GM18867 (cell line): ENCODE results near the gene PREX1.
"Not testable (repeated sequence)": the region's sequence is repeated elsewhere in the genome, so short reads cannot be mapped to it uniquely, and the experiment has no call there.

Experiments used
- ATAC-seq: cut with Tn5 transposase; IDR thresholded peaks from one replicate; pipeline ENCODE4 v1.9.1; 2021; ENCODE audit warnings: mild to moderate bottlenecking, moderate library complexity; ENCODE audit not compliant: unreplicated experiment

Gene PREX1

DNA sequence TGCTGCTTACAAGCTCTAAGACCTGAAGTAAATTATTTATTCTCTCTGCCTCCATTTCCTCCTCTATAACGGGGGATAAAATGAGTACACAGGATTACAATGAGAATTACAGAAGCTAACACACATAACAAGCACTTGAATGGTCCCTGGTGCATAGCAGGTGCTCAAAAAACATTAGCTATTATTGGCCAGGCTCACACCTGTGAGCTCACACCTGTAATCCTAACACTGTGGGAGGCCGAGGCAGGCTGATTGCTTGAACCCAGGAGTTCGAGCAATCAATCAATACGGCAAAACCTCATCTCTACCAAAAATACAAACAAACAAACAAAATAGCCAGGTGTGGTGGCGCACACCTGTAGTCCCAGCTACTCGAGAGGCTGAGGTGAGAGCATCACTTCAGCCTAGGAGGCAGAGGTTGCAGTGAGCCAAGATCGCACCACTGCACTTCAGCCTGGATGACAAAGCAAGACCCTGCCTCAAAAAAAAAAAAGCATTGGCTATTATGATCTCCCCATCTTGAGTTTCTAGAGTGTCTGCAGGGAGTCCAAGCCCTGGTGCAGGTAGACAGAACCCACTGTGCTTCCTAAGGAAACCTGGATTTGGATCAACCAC is 68.1 kb downstream of the PREX1 start:
- no peak for ATAC-seq

DNA sequence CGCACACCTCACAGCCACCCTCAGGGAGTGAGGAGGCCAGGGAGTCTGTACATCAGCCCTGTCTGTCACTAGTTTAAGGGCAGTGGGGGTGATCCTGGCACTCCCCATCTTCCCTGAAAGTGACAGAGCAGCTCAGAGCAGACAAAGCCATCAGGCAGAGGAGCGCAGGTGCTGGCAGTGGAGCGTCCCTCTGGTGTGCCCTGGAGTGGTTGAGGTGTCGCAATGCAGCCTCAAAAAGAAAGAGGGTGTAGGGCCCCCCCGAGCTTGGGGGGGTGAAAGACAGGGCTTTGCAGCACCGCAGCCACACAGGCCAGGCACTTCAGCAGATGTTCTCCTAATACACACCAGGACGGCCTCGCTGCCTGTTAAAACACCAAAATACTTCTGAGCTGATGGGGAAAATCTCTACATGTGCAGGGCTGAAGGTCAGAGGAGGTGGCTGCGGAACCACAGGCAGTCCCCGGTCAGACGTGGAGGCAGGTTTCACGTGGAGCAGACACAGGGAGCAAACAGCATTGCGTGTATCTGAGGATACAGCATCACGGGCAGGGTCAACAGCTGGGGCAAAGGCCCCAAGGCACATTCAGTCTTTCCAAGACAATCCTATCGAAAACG is 69.5 kb downstream of the PREX1 start:
- no peak for ATAC-seq

DNA sequence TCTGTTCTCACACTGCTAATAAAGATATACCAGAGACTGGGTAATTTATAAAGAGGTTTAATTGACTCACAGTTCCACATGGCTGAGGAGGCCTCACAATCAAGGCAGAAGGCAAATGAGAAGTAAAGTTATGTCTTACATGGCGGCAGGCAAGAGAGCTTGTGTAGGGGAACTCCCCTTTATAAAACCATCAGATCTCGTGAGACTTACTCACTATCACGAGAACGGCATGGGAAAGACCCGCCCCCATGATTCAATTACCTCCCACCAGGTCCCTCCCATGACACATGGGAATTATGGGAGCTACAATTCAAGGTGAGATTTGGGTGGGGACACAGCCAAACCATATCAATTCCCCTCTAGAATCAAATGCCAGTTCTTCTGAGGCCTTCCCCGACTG is 71.0 kb downstream of the PREX1 start:
- ATAC-seq, result not testable (repeated sequence)

DNA sequence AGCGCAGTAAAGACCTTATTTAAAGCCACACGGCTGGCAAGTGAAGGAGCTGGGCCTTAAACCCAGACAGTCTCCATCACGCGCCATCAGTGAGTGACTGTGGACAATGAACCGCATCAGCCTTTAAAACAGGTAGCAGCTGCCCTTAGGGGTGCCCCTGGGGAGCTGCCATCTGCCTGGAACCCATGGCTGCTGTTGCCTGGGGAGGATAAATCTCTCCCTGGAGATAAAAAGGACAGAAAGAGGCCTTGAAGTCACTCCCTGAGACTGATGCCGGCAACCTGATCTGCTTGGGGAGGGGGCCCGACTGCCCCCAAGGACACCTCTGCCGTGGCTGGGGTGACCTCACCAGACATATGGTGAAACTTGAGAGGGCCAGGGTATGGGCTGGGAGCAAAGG is 73.5 kb downstream of the PREX1 start:
- ATAC-seq, result no peak

DNA sequence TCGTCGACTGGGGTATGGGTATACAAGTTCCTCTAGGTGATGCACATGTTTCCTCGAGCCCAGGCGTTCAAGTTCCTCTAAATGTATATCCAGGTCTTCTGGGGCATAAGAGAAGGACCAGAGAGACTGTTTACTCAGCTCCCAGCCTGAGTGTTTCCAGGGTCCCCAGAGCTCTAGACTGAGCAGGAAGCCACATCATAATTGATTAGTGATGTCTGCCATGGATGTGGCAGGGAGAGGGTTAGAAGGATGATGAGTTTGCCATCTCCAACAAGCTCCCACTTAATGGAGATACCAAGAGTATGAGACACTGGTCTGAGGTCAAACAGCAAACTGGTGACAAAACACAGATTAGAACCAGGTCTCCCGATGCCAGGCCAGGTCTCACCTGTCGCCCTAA is 74.8 kb downstream of the PREX1 start:
- ATAC-seq, result no peak

DNA sequence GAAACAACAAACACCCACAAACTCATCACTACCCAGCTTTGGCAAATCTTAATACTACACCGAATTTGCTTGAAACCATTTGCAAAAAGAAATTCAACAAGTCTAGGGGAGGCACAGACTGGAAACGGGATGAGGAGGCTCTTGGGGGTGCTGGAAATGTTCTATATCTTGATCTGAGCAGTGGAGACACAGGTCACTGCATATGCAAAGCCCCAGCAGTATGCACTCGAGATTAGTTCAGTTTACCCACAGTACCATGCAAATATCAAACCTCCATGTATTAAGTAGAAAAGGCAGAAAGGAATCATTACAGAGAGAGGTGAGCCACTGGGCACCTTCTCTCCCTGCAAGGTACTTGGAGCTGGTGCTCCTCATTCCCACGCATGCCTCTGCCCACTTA is 75.9 kb downstream of the PREX1 start:
- no peak for ATAC-seq

DNA sequence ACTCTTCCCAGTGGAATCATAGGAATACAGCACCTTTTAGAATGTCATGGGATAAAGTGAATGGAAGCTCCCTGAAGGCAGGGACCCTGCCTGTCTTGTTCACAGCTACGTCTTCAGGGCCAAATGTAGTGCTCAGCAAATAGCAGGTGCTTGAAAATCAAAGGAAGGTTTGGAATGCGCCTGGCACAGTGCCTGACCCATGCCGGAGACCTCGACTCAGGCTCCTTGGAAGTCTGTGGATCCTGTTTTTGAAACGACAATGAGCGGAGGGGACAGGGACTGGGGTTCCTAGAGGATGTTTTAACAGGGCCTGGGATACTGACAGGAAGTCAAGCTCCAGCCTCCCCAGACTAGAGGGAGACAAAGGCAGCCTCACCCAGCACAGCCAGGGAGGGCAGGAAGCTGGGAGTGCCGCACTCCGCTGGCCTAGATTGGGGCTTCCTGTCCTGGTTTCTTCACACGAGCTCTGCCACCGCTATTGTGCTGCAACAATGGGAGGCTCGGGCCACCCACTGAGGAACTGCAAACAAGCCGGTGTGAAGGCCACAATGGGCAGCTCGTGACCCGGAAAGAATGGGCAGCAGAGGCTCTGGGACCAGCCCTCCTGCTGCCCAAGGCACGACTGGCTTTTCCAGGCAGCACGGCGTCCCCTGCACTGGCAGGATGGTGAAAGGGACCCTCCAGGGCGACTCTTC is 76.7 kb downstream of the PREX1 start:
- no peak for ATAC-seq

DNA sequence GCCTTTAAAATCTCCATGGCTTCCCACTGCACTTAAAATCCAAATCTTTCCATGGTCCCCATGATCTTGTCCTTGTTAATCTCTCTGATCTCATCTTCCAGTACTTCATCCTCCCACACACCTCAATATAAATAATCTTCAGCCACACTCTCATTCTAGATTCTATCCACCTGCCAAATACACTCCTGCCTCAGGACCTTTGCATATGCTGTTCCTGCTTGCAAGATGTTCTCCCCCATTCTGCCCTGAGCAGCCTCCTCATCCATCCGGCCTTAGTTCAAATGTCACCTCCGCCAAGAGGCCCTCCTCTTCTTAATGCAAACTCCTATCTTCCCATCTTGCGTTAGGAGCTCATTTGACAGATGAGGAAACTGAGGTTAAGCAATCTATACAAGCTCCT is 77.4 kb downstream of the PREX1 start:
- ATAC-seq, result no peak

DNA sequence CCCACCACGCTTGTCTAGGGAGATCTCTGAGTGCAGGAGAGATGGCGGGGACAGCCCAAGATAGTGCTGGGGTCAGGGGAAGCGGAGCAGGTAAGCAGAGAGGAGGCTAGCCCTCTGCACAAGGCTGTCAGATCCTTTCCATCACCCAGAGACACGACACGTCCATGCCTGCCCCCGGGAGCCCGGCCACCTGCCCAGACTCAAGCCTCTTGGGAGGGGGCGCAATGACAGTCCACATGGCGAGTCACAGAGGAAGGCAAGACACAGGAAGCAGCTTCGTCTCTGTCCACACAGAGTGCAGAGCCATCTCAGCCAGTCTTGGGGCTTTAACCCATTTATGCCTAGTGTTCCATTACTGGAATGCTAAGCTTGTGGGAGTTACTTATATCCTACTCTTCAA is 78.4 kb downstream of the PREX1 start:
- no peak for ATAC-seq

DNA sequence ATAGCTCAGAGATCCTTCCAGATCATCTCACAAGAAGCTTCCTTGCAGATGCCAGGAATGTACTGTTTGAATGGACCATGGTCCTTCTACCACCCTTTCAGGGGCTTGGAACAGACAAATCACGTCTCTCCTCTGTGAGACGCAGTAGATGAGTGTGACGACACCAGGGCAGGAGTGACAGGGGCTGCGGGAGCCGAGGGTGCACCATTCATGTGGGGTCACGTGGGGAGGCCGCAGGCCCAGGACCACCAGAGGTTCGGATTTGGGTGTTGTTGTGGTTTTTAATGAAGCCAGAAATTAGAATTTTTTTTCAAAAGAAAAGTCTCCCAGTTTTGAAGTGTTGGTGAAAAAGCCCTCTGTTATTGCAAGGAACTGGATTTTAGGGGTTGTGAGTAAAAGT is 79.2 kb downstream of the PREX1 start:
- ATAC-seq, result no peak

DNA sequence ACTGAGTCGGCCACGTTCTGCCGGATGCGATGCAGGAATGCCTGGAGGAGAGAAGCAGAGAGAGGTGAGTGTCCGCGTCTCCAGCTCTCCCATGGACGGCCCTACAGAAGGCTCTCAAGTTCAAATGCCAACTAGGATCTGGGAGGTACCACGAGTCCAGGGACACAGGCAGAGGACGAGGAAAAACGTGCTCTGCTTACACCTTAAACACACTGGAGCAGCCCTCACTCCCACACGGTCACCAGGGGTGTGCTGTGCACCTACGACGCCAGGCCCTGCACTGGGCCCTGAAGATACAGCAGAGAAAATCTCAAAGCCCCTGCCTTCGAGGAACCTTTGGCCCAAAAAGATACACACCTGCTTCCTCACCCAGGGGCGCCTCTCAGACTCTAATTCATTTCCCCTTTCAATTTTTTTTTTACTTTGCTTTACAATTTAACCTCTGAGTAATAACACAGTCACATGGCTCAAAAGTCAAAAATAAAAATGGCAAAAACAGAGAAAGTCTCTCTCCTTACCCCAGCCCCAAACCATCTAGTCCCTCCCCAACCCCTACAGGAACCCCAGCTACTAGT is 79.9 kb downstream of the PREX1 start:
- no peak for ATAC-seq

DNA sequence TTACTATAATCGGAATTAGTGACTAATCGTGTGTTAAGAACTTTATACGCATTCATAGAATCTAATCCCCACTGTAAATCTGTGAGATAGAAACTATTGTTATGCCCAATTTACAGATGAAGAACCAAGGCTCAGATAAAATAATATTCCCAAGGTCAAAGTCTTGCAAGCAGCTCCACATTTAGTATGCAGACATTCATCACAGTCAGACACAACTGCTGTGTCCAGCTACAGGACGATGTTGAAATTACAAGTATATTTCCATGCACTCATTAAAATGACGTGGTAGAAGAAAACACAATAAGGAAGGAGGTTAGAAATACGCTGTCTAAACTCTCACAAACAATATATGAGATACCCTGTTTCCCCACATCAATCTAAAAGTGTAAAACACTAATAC is 82.5 kb downstream of the PREX1 start:
- no peak for ATAC-seq

DNA sequence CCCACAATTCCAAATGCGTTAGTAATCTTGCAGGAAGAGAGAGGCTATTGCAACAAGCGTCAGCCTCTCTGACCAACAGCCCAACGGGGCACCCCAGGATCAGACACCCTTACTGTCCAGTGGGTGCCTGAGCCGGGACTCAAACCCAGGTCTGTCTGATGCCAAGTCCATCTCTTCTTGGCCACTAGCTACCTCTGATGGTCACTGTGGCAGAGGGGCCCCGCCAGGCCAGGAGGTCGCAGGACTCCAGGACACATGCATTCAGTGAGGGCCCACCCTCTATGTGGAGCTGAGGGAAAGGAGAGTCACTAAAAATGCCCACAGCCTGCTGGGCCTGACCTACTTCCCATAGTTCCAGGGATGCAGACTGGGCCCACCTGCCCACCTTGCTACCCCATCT is 83.3 kb downstream of the PREX1 start:
- ATAC-seq, result no peak

DNA sequence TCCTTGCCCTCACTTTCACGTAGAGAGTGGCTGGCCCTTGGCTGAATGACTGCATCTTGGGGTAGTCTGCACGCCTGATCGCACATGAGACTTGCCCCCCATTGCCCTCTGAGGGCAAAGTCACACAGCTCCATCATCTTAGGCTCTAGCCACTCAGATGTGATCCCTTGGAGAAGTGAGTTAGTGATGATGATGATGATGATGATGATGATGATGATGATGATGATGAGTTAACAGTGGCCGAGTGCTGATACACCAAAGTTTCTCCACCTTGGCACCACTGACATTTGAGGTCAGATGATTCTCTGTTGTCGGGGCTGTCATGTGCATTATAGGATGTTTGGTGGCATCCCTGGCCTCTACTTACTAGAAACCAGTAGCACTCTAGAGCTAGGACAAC is 84.0 kb downstream of the PREX1 start:
- no peak for ATAC-seq

DNA sequence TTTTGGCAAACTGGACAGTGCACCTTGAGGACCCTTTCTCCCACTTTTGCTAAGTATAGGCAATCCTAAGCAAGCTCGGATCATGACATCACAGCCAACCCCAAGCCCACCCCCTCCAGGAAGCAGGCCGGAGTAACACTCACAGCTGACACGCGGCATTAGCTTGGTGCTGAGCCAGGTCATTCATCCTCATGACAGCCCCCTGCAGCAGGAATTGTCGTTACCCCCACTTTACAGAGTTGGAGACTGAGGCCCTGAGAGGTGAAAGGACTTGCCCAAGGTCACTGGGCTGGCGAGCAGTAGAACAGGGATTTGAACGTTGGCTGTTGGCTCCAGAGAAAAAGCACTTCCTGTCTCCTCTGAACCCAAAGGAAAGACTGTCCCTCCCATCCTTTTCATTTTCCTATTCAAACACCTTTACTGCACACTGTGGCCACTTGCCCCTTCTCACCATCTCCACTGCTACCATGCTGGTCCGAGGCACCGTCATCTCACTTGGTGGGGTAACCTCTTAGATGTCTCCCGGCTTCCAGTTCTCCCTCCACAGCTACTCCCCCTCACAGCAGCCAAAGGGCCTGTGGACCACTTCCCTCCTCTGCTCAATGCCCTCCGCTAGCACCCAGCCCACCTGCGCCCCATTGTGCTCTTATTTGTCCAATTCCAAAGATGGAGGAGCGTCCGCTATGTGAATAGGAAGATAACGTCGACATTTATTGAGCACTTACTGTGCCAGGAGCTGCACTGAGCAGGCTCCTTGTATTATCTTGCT is 84.7 kb downstream of the PREX1 start:
- no peak for ATAC-seq

DNA sequence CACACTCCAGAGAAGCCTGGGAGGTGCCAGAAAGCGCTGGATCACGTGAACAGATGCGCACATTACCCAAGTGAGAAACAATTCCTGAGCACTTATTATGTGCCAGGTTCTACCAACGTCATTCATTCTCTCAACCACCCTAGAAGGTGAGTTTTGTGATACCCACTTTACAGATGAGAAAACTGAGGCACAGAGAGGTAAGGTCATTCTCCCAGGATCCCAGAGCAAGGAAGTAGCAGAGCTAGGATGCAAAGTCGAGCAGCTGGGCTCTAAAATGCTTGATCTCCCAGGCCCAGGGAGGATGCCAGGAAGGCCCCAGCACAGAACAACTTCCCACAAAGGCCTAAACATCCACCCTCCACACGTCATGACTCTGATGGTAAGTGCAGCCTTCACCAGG is 85.6 kb downstream of the PREX1 start:
- no peak for ATAC-seq

DNA sequence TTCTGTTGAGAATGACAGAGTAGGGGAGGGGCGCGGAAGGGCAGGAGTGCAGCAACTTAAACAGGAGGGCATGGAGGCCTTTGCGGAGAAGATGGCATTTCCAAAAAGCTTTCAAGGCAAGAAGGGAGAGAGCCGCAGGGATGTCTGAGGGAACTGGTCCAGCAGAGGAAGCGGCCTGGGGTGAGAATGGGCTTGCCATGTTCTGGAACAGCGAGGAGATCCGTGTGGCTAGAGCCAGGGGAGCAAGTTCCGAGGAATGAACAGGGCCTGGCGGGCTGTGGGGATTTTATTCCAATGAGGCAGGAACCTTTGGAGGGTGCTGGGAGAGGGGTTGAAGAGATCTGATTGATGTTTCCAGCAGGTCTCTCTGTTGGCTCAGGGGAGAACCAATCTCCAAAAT is 86.1 kb downstream of the PREX1 start:
- no peak for ATAC-seq

DNA sequence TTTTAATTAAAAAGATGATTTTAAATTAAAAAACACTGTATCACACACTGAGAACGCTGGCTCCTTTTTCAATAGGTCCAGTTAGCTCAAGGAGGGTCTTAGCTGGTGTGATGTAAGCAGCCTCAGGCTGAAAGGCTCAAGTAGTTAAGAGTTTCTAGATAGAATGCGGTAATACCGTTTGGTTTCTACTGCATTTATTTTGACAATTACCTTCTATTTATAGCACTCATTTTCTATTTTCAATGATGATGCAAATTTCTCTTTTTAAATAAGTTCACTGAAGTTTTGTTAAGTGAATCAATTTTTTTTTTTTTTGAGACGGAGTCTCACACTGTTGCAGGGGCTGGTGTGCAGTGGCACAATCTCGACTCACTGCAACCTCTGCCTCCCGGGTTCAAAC is 87.1 kb downstream of the PREX1 start:
- peak; percentile 38 for ATAC-seq

DNA sequence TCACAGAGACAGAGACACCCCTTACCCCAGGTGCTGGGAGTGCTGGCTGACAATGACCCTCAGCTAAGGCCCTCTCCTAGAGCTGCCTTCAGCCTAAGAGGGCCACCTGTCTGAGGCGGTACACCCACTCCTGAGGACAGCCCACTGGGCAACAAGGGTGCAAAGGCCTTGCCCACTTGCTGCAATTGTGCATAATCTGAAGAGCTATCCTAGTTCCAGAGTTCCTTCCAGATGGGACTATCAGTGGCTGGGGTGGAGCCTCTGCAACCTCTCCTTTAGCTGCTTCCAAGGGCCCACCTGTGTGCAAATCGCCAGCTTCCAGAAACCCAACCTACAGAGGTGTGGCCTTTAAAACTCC is 87.5 kb downstream of the PREX1 start:
- ATAC-seq, result peak; percentile 15

DNA sequence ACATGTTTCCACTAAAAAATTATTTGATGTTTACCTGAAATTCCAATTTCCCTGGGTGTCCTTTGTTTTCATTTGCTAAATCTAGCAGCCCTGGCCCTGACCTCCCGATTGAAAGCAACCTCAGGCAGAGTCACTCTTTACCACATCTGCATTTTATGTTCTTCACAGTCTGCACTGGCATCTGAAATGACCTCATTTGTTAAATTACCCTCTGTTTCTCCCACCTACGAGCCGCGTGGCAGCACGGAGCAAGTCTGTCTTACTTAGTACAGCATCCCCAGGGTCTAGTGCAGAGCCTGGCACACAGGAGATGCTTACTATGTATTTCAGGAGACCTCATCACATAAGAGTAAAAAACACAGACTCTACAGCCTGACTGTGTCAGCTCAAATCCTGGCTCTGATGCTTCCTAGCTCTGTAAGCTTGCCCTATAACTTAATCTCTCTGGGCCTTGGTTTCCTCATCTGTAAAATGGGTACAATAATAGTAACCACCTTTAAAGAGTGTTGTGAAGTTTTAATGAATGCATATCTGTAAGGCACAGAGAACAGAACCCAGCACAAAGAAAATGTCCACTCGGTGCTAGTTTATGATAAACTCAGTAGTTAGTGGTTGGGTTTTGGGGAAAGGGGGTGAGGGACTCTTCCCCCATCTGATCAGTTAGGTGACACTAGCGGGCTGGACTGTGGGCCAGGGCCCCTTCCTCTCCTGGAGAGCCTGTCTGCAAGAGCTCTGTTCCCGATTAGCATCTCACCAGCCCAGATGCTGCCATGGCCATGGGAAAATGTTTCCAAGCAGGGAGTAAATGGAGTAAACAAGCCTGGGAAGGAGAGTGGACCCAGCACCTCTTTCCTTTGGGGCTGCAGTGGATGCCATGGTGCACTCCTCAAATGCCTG is 88.2 kb downstream of the PREX1 start:
- ATAC-seq, result no peak
